Gastroesophageal sphincter (tissue), 3 donors: Measurements from ENCODE around the gene SPEG.

ENCODE experiments used
- CTCF ChIP-seq, 4 experiments: fragments of 200-600 bp in 2 of 4; fragments of 450-650 bp in 2 of 4; sonication (generic) in 1 of 4; IDR thresholded peaks; one replicate each; pipeline ENCODE4 v1.5.1; 2017 to 2019; ENCODE audit warnings: antibody characterized with exemption in 4 of 4, mild to moderate bottlenecking in 2 of 4, moderate library complexity in 2 of 4
- EP300 ChIP-seq: sonication (generic); formaldehyde crosslinking; IDR thresholded peaks from one replicate; pipeline ENCODE4 v1.6.1; 2017; ENCODE audit warnings: antibody characterized with exemption, mild to moderate bottlenecking
- POLR2A ChIP-seq, 2 donors: fragments of 450-650 bp; IDR thresholded peaks; one replicate each; pipeline ENCODE4 v1.6.1; 2017; ENCODE audit warnings: antibody characterized with exemption in 2 of 2, mild to moderate bottlenecking in 2 of 2, moderate library complexity in 1 of 2
- POLR2AphosphoS5 ChIP-seq: sonication (generic); formaldehyde crosslinking; IDR thresholded peaks from one replicate; pipeline ENCODE4 v1.6.1; 2017; ENCODE audit warnings: antibody characterized with exemption

- TF ChIP-seq CTCF (IDR thresholded peaks at IDR 0.05), result no peak
- TF ChIP-seq EP300, result no peak
- TF ChIP-seq POLR2A (IDR thresholded peaks at IDR 0.05), result no peak
- TF ChIP-seq POLR2AphosphoS5, result no peak
Observed at GRCh38 chr2:219514196-219514761, 79.6 kb downstream of the SPEG start, which contains the start of gene ASIC4.
